Measurements from ENCODE around the gene ZNF438. TPM values are rescaled to one million over a fixed set of nuclear protein-coding genes. Genes with fewer than 3 reads are reported as not detected.

ZNF438 gene
- total RNA-seq, 1 experiment from 2014 or later: 4.3 TPM

- BruUV-seq (replicated peaks): no TSS peak
- H3K36me3 Mint-ChIP-seq (ENCODE audit: insufficient read depth, unreplicated experiment): peaks cover 6% of the 10 kb centered on the region
- H3K9me3 Mint-ChIP-seq (ENCODE audit: low read depth, unreplicated experiment): no peaks in the 10 kb centered on the region
- peak overlapping the region; percentile 17 for H3K4me3 Mint-ChIP-seq (ENCODE audit: low read depth, unreplicated experiment)
- peak overlapping the region; percentile 67 for H3K27ac Mint-ChIP-seq (ENCODE audit: unreplicated experiment)
- DNase-seq: peak; percentile 43
- H3K4me1 Mint-ChIP-seq (ENCODE audit: low read depth, unreplicated experiment): peaks cover 45% of the 10 kb centered on the region
- CTCF ChIA-PET: no interaction called here
- TF ChIP-seq CTCF (IDR thresholded peaks at IDR 0.05; ENCODE audit: unreplicated experiment): no peak
- no peaks in the 10 kb centered on the region for H3K27me3 Mint-ChIP-seq (ENCODE audit: unreplicated experiment)
- intact Hi-C loops (cut with micrococcal nuclease; ENCODE audit: unreplicated experiment): loop anchor here (2.0 kb wide), 1 partner anchor 41 kb away; no protein-coding TSS in a partner anchor
Measured at GRCh38 chr10:31075434-31075833, 43.8 kb upstream of the ZNF438 start.

GRCh38 chr10:31074722-31075086, 43.0 kb upstream of the ZNF438 start:
- CTCF ChIA-PET: interaction anchor here (0.5 to 2.0 kb wide), 2 partner anchors 13 to 63 kb away, joined by 3 to 5 read pairs; no protein-coding TSS in a partner anchor

GRCh38 chr10:31073996-31074721, 42.5 kb upstream of the ZNF438 start:
- DNase-seq: no peak
- Mint-ChIP-seq H3K27me3 (ENCODE audit: unreplicated experiment) (no peaks in the 10 kb centered on the region), H3K9me3 (ENCODE audit: low read depth, unreplicated experiment) (no peaks in the 10 kb centered on the region), H3K4me3 (ENCODE audit: low read depth, unreplicated experiment) (peak overlapping the region; percentile 17), H3K36me3 (ENCODE audit: insufficient read depth, unreplicated experiment) (peaks cover 6% of the 10 kb centered on the region), H3K4me1 (ENCODE audit: low read depth, unreplicated experiment) (peaks cover 57% of the 10 kb centered on the region), H3K27ac (ENCODE audit: unreplicated experiment) (peak overlapping the region; percentile 67)
- BruUV-seq (replicated peaks): no TSS peak
- intact Hi-C loops (cut with micrococcal nuclease; ENCODE audit: unreplicated experiment): loop anchor here (2.0 kb wide), 1 partner anchor 39 kb away; no protein-coding TSS in a partner anchor
- CTCF ChIA-PET: interaction anchor here (0.5 to 2.0 kb wide), 2 partner anchors 13 to 62 kb away, joined by 3 to 5 read pairs; no protein-coding TSS in a partner anchor
- TF ChIP-seq CTCF (IDR thresholded peaks at IDR 0.05; ENCODE audit: unreplicated experiment): no peak

More at GRCh38 chr10:31074722-31075086, 43.0 kb upstream of the ZNF438 start:
- DNase-seq: no peak
- BruUV-seq (replicated peaks): no TSS peak
- H3K27ac Mint-ChIP-seq (ENCODE audit: unreplicated experiment): peak overlapping the region; percentile 67
- H3K36me3 Mint-ChIP-seq (ENCODE audit: insufficient read depth, unreplicated experiment): peaks cover 6% of the 10 kb centered on the region
- intact Hi-C loops (cut with micrococcal nuclease; ENCODE audit: unreplicated experiment): loop anchor here (2.0 kb wide), 1 partner anchor 40 kb away; no protein-coding TSS in a partner anchor
- H3K4me1 Mint-ChIP-seq (ENCODE audit: low read depth, unreplicated experiment): peaks cover 52% of the 10 kb centered on the region
- H3K27me3 Mint-ChIP-seq (ENCODE audit: unreplicated experiment): no peaks in the 10 kb centered on the region
- H3K4me3 Mint-ChIP-seq (ENCODE audit: low read depth, unreplicated experiment): peak overlapping the region; percentile 17
- H3K9me3 Mint-ChIP-seq (ENCODE audit: low read depth, unreplicated experiment): no peaks in the 10 kb centered on the region
- TF ChIP-seq CTCF (IDR thresholded peaks at IDR 0.05; ENCODE audit: unreplicated experiment): no peak

- Mint-ChIP-seq H3K4me1 (ENCODE audit: low read depth, unreplicated experiment) (peaks cover 62% of the 10 kb centered on the region), H3K9me3 (ENCODE audit: low read depth, unreplicated experiment) (no peaks in the 10 kb centered on the region), H3K36me3 (ENCODE audit: insufficient read depth, unreplicated experiment) (peaks cover 6% of the 10 kb centered on the region), H3K27ac (ENCODE audit: unreplicated experiment) (peak overlapping the region; percentile 67), H3K4me3 (ENCODE audit: low read depth, unreplicated experiment) (no peak overlapping the region), H3K27me3 (ENCODE audit: unreplicated experiment) (no peaks in the 10 kb centered on the region)
- no TSS peak for BruUV-seq (replicated peaks)
- TF ChIP-seq CTCF (IDR thresholded peaks at IDR 0.05; ENCODE audit: unreplicated experiment): no peak
- CTCF ChIA-PET: interaction anchor here (2.0 kb wide), 1 partner anchor 12 kb away, joined by 5 read pairs; no protein-coding TSS in a partner anchor
- no peak for DNase-seq
- intact Hi-C loops (cut with micrococcal nuclease; ENCODE audit: unreplicated experiment): no loop called here
Measured at GRCh38 chr10:31073211-31073610, 41.5 kb upstream of the ZNF438 start.
